WTC11 (cell line): ENCODE measurements around the gene CMTM2. TPM values are rescaled to one million over a fixed set of nuclear protein-coding genes. Genes with fewer than 3 reads are reported as not detected.
"Not testable (repeated sequence)": the region's sequence is repeated elsewhere in the genome, so short reads cannot be mapped to it uniquely, and the experiment has no call there.

Source experiments
- ATAC-seq: fragments of 200-7000 bp; cut with Tn5 transposase; 2 replicates; pipeline ENCODE4 v1.10.0; 2021; ENCODE audit warnings: mild to moderate bottlenecking, moderate library complexity
- CTCF ChIA-PET: fragments of 300-600 bp; sonication (Branson Sonifier 250); formaldehyde crosslinking; loops from one replicate; lab custom pipeline; 2021; ENCODE audit warnings: antibody characterized with exemption; lab: Charles Lee
- POLR2A ChIA-PET: fragments of 350-600 bp; sonication (Branson Sonifier 250); formaldehyde crosslinking; loops from one replicate; lab custom pipeline; 2021; ENCODE audit warnings: antibody characterized with exemption; lab: Charles Lee
- DNase-seq: peaks from one replicate; pipeline ENCODE4 v3.0.0; 2021; ENCODE audit warnings: low spot score
- H3K27ac Mint-ChIP-seq: 2 replicates; pipeline ENCODE4 v1.8.0; 2021; ENCODE audit warnings: mixed read lengths
- H3K27me3 Mint-ChIP-seq: 2 replicates; pipeline ENCODE4 v1.8.0; 2021; ENCODE audit warnings: low read depth, mild to moderate bottlenecking, moderate library complexity, mixed read lengths
- H3K36me3 Mint-ChIP-seq: 2 replicates; pipeline ENCODE4 v1.8.0; 2021; ENCODE audit warnings: mixed read lengths
- H3K4me1 Mint-ChIP-seq: 2 replicates; pipeline ENCODE4 v1.8.0; 2022; ENCODE audit warnings: mixed read lengths
- H3K4me3 Mint-ChIP-seq: 2 replicates; pipeline ENCODE4 v1.8.0; 2021; ENCODE audit warnings: mild to moderate bottlenecking, moderate library complexity, mixed read lengths
- H3K9me3 Mint-ChIP-seq: 2 replicates; pipeline ENCODE4 v1.8.0; 2021; ENCODE audit warnings: mixed read lengths
- AR ChIP-seq: fragments of 250-450 bp; sonication (Bioruptor Pico); IDR thresholded peaks from 2 replicates; pipeline ENCODE4 v1.9.0; 2021; ENCODE audit warnings: mild to moderate bottlenecking
- CTCF ChIP-seq: fragments of 200-600 bp; IDR thresholded peaks from 2 replicates; pipeline ENCODE4 v1.8.0; 2022; ENCODE audit warnings: antibody characterized with exemption
- E2F5 ChIP-seq: sonication (generic); formaldehyde crosslinking; IDR thresholded peaks from 2 replicates; pipeline ENCODE4 v1.8.1; 2022; ENCODE audit warnings: mild to moderate bottlenecking, moderate library complexity, missing genetic modification reagents
- FOXP1 ChIP-seq: sonication (generic); formaldehyde crosslinking; IDR thresholded peaks from 2 replicates; pipeline ENCODE4 v1.8.0; 2022; ENCODE audit warnings: missing genetic modification reagents, mild to moderate bottlenecking, moderate library complexity, borderline replicate concordance
- GTF2I ChIP-seq: fragments of 250-450 bp; sonication (Bioruptor Pico); conservative IDR thresholded peaks from 2 replicates; pipeline ENCODE4 v1.4.0; 2021; ENCODE audit warnings: mild to moderate bottlenecking
- JAZF1 ChIP-seq: fragments of 250-450 bp; sonication (Bioruptor Pico); IDR thresholded peaks from 2 replicates; pipeline ENCODE4 v1.9.0; 2021; ENCODE audit warnings: moderate library complexity, mild to moderate bottlenecking, inconsistent platforms
- JUN ChIP-seq: sonication (generic); formaldehyde crosslinking; IDR thresholded peaks from 2 replicates; pipeline ENCODE4 v1.8.0; 2023; ENCODE audit warnings: mild to moderate bottlenecking, missing genetic modification reagents
- MXD4 ChIP-seq: fragments of 250-450 bp; sonication (Bioruptor Pico); IDR thresholded peaks from 2 replicates; pipeline ENCODE4 v1.8.0; 2021; ENCODE audit warnings: mild to moderate bottlenecking, moderate library complexity, borderline replicate concordance
- NFATC4 ChIP-seq: fragments of 250-450 bp; sonication (Bioruptor Pico); IDR thresholded peaks from 2 replicates; pipeline ENCODE4 v1.9.0; 2021; ENCODE audit warnings: mild to moderate bottlenecking
- NFYB ChIP-seq: sonication (generic); formaldehyde crosslinking; conservative IDR thresholded peaks from 2 replicates; pipeline ENCODE4 v1.8.0; 2022; ENCODE audit warnings: low read depth, missing genetic modification reagents
- NR2C2 ChIP-seq: sonication (generic); formaldehyde crosslinking; IDR thresholded peaks from 2 replicates; pipeline ENCODE4 v1.8.0; 2022; ENCODE audit warnings: mild to moderate bottlenecking, missing genetic modification reagents
- OVOL2 ChIP-seq: fragments of 250-450 bp; sonication (Bioruptor Pico); IDR thresholded peaks from 2 replicates; pipeline ENCODE4 v1.9.0; 2021; ENCODE audit warnings: mild to moderate bottlenecking, borderline replicate concordance
- PREB ChIP-seq: sonication (generic); formaldehyde crosslinking; IDR thresholded peaks from 2 replicates; pipeline ENCODE4 v1.8.1; 2022; ENCODE audit warnings: mild to moderate bottlenecking, missing genetic modification reagents, moderate library complexity, borderline replicate concordance
- SOX15 ChIP-seq: fragments of 250-450 bp; sonication (Bioruptor Pico); IDR thresholded peaks from 2 replicates; pipeline ENCODE4 v1.9.0; 2021; ENCODE audit warnings: mild to moderate bottlenecking
- TCF7 ChIP-seq: sonication (generic); formaldehyde crosslinking; IDR thresholded peaks from 2 replicates; pipeline ENCODE4 v1.8.0; 2022; ENCODE audit warnings: mild to moderate bottlenecking, low read depth, missing genetic modification reagents, moderate library complexity
- TEAD1 ChIP-seq: sonication (generic); formaldehyde crosslinking; IDR thresholded peaks from 2 replicates; pipeline ENCODE4 v1.8.0; 2022; ENCODE audit warnings: mild to moderate bottlenecking, missing genetic modification reagents
- USF2 ChIP-seq: sonication (generic); formaldehyde crosslinking; IDR thresholded peaks from 2 replicates; pipeline ENCODE4 v1.8.1; 2023; ENCODE audit warnings: mild to moderate bottlenecking, missing genetic modification reagents, moderate library complexity
- ZBTB21 ChIP-seq: sonication (generic); formaldehyde crosslinking; IDR thresholded peaks from 2 replicates; pipeline ENCODE4 v1.8.1; 2023; ENCODE audit warnings: mild to moderate bottlenecking, missing genetic modification reagents, borderline replicate concordance
- ZNF512 ChIP-seq: sonication (generic); formaldehyde crosslinking; IDR thresholded peaks from 2 replicates; pipeline ENCODE4 v1.8.1; 2022; ENCODE audit warnings: missing genetic modification reagents, borderline replicate concordance
- total RNA-seq: library from RNA; stranded (reverse); gene quantifications from 3 replicates; pipeline ENCODE4 v1.2.3, GENCODE V29; 2021

The CMTM2 gene
- total RNA-seq, 1 experiment from 2014 or later = not detected

GRCh38 chr16:66594739-66595138, 15.5 kb downstream of the CMTM2 start:
- Mint-ChIP-seq H3K27me3 (no peaks in the 10 kb centered on the region), H3K4me1 (peaks cover 5% of the 10 kb centered on the region; the same call in 1 of the 2 replicates), H3K9me3 (no peaks in the 10 kb centered on the region), H3K4me3 (no peak overlapping the region), H3K36me3 (no peaks in the 10 kb centered on the region), H3K27ac (no peak overlapping the region)
- DNase-seq = no peak
- no peak for ATAC-seq
- TF ChIP-seq E2F5 (CRISPR knock-in tag) (no peak), JAZF1 (CRISPR knock-in tag) (no peak), NFYB (CRISPR knock-in tag) (no peak), MXD4 (CRISPR knock-in tag) (no peak), TEAD1 (no peak), SOX15 (CRISPR knock-in tag) (no peak), AR (CRISPR knock-in tag) (no peak), OVOL2 (CRISPR knock-in tag) (no peak), PREB (CRISPR knock-in tag) (no peak), NFATC4 (CRISPR knock-in tag) (no peak), FOXP1 (CRISPR knock-in tag) (no peak), ZBTB21 (CRISPR knock-in tag) (no peak)
- ChIA-PET CTCF (interaction anchor here (1.0 kb wide), 1 partner anchor 14 kb away, joined by 4 read pairs; no protein-coding TSS in a partner anchor), POLR2A (no interaction called here)

GRCh38 chr16:66596559-66596958, 17.3 kb downstream of the CMTM2 start:
- H3K9me3 Mint-ChIP-seq, H3K27me3 Mint-ChIP-seq, ATAC-seq, H3K36me3 Mint-ChIP-seq, H3K4me1 Mint-ChIP-seq, DNase-seq, H3K4me3 Mint-ChIP-seq, POLR2A ChIA-PET, H3K27ac Mint-ChIP-seq: not testable (repeated sequence)
- CTCF ChIA-PET = interaction anchor here (3.4 kb wide), 1 partner anchor 12 kb away, joined by 14 read pairs; no protein-coding TSS in a partner anchor

- Mint-ChIP-seq H3K4me3 (no peak overlapping the region), H3K27me3 (peaks cover 3% of the 10 kb centered on the region; the same call in 1 of the 2 replicates), H3K9me3 (no peaks in the 10 kb centered on the region), H3K27ac (no peak overlapping the region), H3K36me3 (no peaks in the 10 kb centered on the region), H3K4me1 (no peaks in the 10 kb centered on the region; the same call in 1 of the 2 replicates)
- TF ChIP-seq JUN (CRISPR knock-in tag) (no peak), USF2 (CRISPR knock-in tag) (no peak), ZNF512 (CRISPR knock-in tag) (no peak), NR2C2 (CRISPR knock-in tag) (no peak), GTF2I (CRISPR knock-in tag) (no peak), CTCF (no peak), TCF7 (CRISPR knock-in tag) (no peak)
- DNase-seq (no peak), ATAC-seq (no peak)
- ChIA-PET POLR2A (interaction anchor here (0.6 kb wide), 1 partner anchor 1012 kb away, joined by 6 read pairs; no protein-coding TSS in a partner anchor), CTCF (interaction anchor here (1.0 to 3.4 kb wide), 3 partner anchors 8 to 54 kb away, joined by 3 to 14 read pairs (median 5); no protein-coding TSS in a partner anchor)
Measured at GRCh38 chr16:66596986-66597848, 18.0 kb downstream of the CMTM2 start.
